ENCODE data around the gene SAMD10. TPM values are rescaled to one million over a fixed set of nuclear protein-coding genes. Genes with fewer than 3 reads are reported as not detected.
A peak's percentile ranks its signal among the peaks of the same experiment; 100 is the strongest.
"Not testable (repeated sequence)": the region's sequence is repeated elsewhere in the genome, so short reads cannot be mapped to it uniquely, and the experiment has no call there.

SAMD10 gene
- total and polyA plus RNA-seq, 5 donors from 2014 or later: 5.9 to 14.3 (median 7.8) TPM

GRCh38 chr20:63960654-63961621 lies 18.5 kb downstream of the SAMD10 start:
- peaks cover 13% of the 10 kb centered on the region for H3K36me3 ChIP-seq (ENCODE audit: control insufficient read depth, insufficient read depth, low read length)
- ATAC-seq (ENCODE audit: low read depth in 2 of 2); H3K9me3 ChIP-seq (ENCODE audit: control insufficient read depth in 2 of 2, low read length in 2 of 2); DNase-seq; H3K9me3 Mint-ChIP-seq; H3K4me3 ChIP-seq (ENCODE audit: low read depth, low read length); H3K27ac Mint-ChIP-seq; H3K27me3 Mint-ChIP-seq; H3K27me3 ChIP-seq (ENCODE audit: control insufficient read depth, insufficient read depth, low read length); H3K36me3 Mint-ChIP-seq; H3K27ac ChIP-seq (ENCODE audit: insufficient read depth, low read length, poor library complexity, severe bottlenecking); H3K4me1 Mint-ChIP-seq: not testable (repeated sequence)
- peaks cover 17% of the 10 kb centered on the region for H3K4me1 ChIP-seq (ENCODE audit: control insufficient read depth, insufficient read depth, low read length, poor library complexity, severe bottlenecking)
- H3K4me3 Mint-ChIP-seq: peak overlapping the region in 1 of 4 donors; percentile 38

DNA sequence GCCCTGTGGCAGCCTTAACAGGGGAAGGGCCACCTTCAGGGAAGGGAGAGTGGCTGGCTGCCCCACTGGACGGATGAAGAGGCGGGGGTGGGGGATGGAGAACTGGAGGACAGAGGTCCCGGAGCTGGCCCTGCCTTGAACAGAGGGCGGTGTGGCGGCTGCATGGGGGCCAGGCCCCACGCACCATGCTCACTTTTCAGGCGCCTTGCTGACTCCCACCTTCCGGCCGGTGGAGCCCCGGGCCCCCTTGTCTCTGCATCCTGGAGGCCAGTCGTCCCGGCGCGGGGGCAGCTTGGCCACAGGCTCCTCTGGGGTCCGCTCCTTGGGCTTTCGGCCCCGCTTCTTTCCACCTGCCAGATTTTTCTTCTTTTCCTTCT lies 19.8 kb downstream of the SAMD10 start:
- H3K4me1 Mint-ChIP-seq: peaks cover 0 to 17% (median 3%) of the 10 kb centered on the region in 4 donors
- Histone ChIP-seq H3K27me3 (ENCODE audit: control insufficient read depth, insufficient read depth, low read length) (no peaks in the 10 kb centered on the region), H3K27ac (ENCODE audit: insufficient read depth, low read length, poor library complexity, severe bottlenecking) (no peak overlapping the region), H3K4me1 (ENCODE audit: control insufficient read depth, insufficient read depth, low read length, poor library complexity, severe bottlenecking) (peaks cover 29% of the 10 kb centered on the region), H3K36me3 (ENCODE audit: control insufficient read depth, insufficient read depth, low read length) (peaks cover 13% of the 10 kb centered on the region), H3K4me3 (ENCODE audit: low read depth, low read length) (no peak overlapping the region), H3K9me3 (ENCODE audit: control insufficient read depth in 2 of 2, low read length in 2 of 2) (no peaks in the 10 kb centered on the region)
- H3K4me3 Mint-ChIP-seq: peak overlapping the region in 1 of 4 donors; percentile 18
- no peak for DNase-seq
- H3K36me3 Mint-ChIP-seq: peaks cover 8% of the 10 kb centered on the region
- no peak for ATAC-seq (ENCODE audit: low read depth in 2 of 2)
- no peaks in the 10 kb centered on the region for H3K9me3 Mint-ChIP-seq
- H3K27me3 Mint-ChIP-seq: no peaks in the 10 kb centered on the region
- H3K27ac Mint-ChIP-seq: peak overlapping the region in 1 of 3 donors; percentile 52

DNA sequence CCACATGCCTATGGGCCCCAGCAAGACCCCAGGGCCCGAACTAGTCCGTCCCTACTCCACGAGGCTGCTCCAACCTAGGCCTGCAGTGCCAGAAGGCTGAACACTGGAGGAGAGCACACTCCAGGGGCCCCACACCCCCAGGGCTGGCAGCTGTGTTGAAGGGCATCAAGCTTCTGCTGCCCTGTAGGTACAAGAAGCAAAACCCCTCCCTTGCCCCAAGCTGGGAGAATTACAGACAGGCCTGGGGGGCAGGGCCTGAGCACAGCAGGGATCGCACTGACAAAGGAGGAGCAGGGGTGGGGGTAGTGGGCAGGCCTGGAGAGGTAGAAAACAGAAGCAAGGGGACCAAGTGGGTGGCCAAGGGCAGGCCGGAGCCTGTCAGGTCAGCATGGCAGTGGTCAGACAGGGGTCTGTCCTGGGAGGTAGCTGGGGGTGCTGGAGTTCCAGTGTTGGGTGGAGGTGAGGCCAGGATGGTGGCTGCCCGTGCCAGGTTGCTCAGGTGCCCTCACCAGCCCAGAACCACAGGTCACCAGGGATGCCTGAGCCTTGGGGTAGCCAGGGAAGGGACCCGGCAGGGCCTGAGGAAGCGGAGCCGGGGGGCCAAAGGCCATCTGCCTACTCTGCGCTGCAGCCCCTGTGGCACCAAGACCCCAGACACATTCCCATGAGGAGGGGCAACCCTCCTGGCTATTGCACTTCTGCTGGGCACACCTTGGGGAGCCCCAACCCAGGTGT lies 20.3 kb downstream of the SAMD10 start:
- Mint-ChIP-seq H3K9me3 (no peaks in the 10 kb centered on the region), H3K27me3 (no peaks in the 10 kb centered on the region), H3K4me1 (peaks cover 0 to 23% (median 7%) of the 10 kb centered on the region in 4 donors), H3K27ac (no peak overlapping the region), H3K4me3 (peak overlapping the region in 2 of 4 donors; percentile 18 to 35), H3K36me3 (peaks cover 8% of the 10 kb centered on the region)
- peaks cover 34% of the 10 kb centered on the region for H3K4me1 ChIP-seq (ENCODE audit: control insufficient read depth, insufficient read depth, low read length, poor library complexity, severe bottlenecking)
- no peak for ATAC-seq (ENCODE audit: low read depth in 2 of 2)
- no peak overlapping the region for H3K4me3 ChIP-seq (ENCODE audit: low read depth, low read length)
- peaks cover 13% of the 10 kb centered on the region for H3K36me3 ChIP-seq (ENCODE audit: control insufficient read depth, insufficient read depth, low read length)
- no peak for DNase-seq
- H3K9me3 ChIP-seq (ENCODE audit: control insufficient read depth in 2 of 2, low read length in 2 of 2): no peaks in the 10 kb centered on the region
- H3K27ac ChIP-seq (ENCODE audit: insufficient read depth, low read length, poor library complexity, severe bottlenecking): no peak overlapping the region
- H3K27me3 ChIP-seq (ENCODE audit: control insufficient read depth, insufficient read depth, low read length): no peaks in the 10 kb centered on the region

GRCh38 chr20:63958471-63958870 lies 21.0 kb downstream of the SAMD10 start:
- peaks cover 37% of the 10 kb centered on the region for H3K4me1 ChIP-seq (ENCODE audit: control insufficient read depth, insufficient read depth, low read length, poor library complexity, severe bottlenecking)
- H3K27me3 Mint-ChIP-seq: no peaks in the 10 kb centered on the region
- H3K4me1 Mint-ChIP-seq: peaks cover 0 to 29% (median 10%) of the 10 kb centered on the region in 4 donors
- H3K27me3 ChIP-seq (ENCODE audit: control insufficient read depth, insufficient read depth, low read length): no peaks in the 10 kb centered on the region
- H3K27ac Mint-ChIP-seq: no peak overlapping the region
- no peak overlapping the region for H3K4me3 ChIP-seq (ENCODE audit: low read depth, low read length)
- H3K36me3 ChIP-seq (ENCODE audit: control insufficient read depth, insufficient read depth, low read length): peaks cover 11% of the 10 kb centered on the region
- DNase-seq (no peak), ATAC-seq (ENCODE audit: low read depth in 2 of 2) (no peak)
- peaks cover 8% of the 10 kb centered on the region for H3K36me3 Mint-ChIP-seq
- H3K27ac ChIP-seq (ENCODE audit: insufficient read depth, low read length, poor library complexity, severe bottlenecking): no peak overlapping the region
- no peaks in the 10 kb centered on the region for H3K9me3 Mint-ChIP-seq
- peak overlapping the region in 1 of 4 donors; percentile 47 for H3K4me3 Mint-ChIP-seq
- H3K9me3 ChIP-seq (ENCODE audit: control insufficient read depth in 2 of 2, low read length in 2 of 2): no peaks in the 10 kb centered on the region

GRCh38 chr20:63957690-63958441 lies 21.6 kb downstream of the SAMD10 start:
- no peak for ATAC-seq (ENCODE audit: low read depth in 2 of 2)
- peak overlapping the region; percentile 79 for H3K27ac ChIP-seq (ENCODE audit: insufficient read depth, low read length, poor library complexity, severe bottlenecking)

DNA sequence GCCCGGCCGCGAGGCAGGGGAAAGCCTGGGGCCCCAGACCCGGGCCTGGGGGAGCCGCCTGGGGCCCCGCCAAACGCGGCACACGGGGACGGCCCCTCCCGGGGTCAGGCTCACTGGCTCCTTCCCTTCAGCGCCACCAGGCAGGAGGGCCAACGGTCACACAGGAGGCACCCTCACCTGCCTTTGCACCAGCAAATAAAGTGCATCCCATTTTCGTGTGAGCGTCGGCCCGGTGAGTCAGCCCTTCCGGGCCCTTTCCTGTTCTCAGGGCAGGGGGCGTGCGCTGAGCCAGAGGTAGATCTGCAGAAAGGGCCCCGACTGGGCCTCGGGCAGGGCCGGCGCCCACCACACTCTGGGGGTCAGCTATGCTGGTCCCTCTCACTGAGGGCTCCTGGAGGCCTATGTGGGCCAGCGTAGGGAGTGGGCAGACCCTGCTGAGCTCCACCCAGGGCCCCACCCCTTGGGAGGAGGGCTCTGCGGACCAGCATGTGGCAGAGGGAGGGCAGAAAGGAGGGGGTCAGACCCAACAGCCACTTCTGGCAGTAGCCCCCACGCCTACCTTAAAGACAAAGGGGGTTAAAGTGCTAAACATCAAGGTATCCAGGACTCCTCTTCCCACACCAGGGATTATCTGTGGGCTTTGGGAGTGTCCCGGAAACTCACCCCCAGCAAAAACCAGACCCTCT lies 22.3 kb downstream of the SAMD10 start:
- peaks cover 37% of the 10 kb centered on the region for H3K4me1 ChIP-seq (ENCODE audit: control insufficient read depth, insufficient read depth, low read length, poor library complexity, severe bottlenecking)
- Mint-ChIP-seq H3K4me1 (peaks cover 0 to 38% (median 15%) of the 10 kb centered on the region in 4 donors), H3K36me3 (peaks cover 4% of the 10 kb centered on the region), H3K27me3 (no peaks in the 10 kb centered on the region), H3K27ac (peak overlapping the region; percentile 65 to 92 (median 73)), H3K4me3 (peak overlapping the region in 3 of 4 donors; percentile 86 to 89 (median 88)), H3K9me3 (no peaks in the 10 kb centered on the region)
- peaks cover 8% of the 10 kb centered on the region for H3K36me3 ChIP-seq (ENCODE audit: control insufficient read depth, insufficient read depth, low read length)
- H3K4me3 ChIP-seq (ENCODE audit: low read depth, low read length): peak overlapping the region; percentile 32
- H3K27me3 ChIP-seq (ENCODE audit: control insufficient read depth, insufficient read depth, low read length): no peaks in the 10 kb centered on the region
- DNase-seq (peak; percentile 46 to 79 (median 54)), ATAC-seq (ENCODE audit: low read depth in 2 of 2) (peak; percentile 43 to 51)
- H3K27ac ChIP-seq (ENCODE audit: insufficient read depth, low read length, poor library complexity, severe bottlenecking): peak overlapping the region; percentile 79
- no peaks in the 10 kb centered on the region for H3K9me3 ChIP-seq (ENCODE audit: control insufficient read depth in 2 of 2, low read length in 2 of 2)

More at GRCh38 chr20:63957690-63958441, 21.6 kb downstream of the SAMD10 start:
- Mint-ChIP-seq H3K4me1 (peaks cover 0 to 34% (median 13%) of the 10 kb centered on the region in 4 donors), H3K27me3 (no peaks in the 10 kb centered on the region), H3K4me3 (peak overlapping the region; percentile 72 to 89 (median 83)), H3K27ac (peak overlapping the region in 1 of 3 donors; percentile 92), H3K36me3 (peaks cover 7% of the 10 kb centered on the region), H3K9me3 (no peaks in the 10 kb centered on the region)
- Histone ChIP-seq H3K36me3 (ENCODE audit: control insufficient read depth, insufficient read depth, low read length) (peaks cover 8% of the 10 kb centered on the region), H3K4me1 (ENCODE audit: control insufficient read depth, insufficient read depth, low read length, poor library complexity, severe bottlenecking) (peaks cover 37% of the 10 kb centered on the region), H3K27me3 (ENCODE audit: control insufficient read depth, insufficient read depth, low read length) (no peaks in the 10 kb centered on the region), H3K9me3 (ENCODE audit: control insufficient read depth in 2 of 2, low read length in 2 of 2) (no peaks in the 10 kb centered on the region), H3K4me3 (ENCODE audit: low read depth, low read length) (no peak overlapping the region)
- peak in 1 of 3 donors; percentile 26 for DNase-seq

DNA sequence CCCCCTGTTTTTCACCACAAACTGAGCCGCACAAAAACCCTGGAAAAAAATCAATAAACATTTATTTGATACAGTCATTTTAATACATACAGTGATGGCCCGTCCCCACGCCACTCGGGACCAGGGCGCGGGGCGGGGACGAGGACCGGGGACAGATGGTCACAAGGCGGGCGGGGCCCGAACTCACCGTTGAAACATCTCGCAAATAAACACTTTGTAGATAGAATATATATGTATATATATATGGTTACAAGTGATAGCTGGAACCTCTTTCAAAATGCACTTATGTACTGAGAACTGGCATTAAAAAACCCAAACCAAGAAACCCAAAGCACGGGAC lies 22.8 kb downstream of the SAMD10 start:
- DNase-seq (no peak), ATAC-seq (ENCODE audit: low read depth in 2 of 2) (no peak)
- Histone ChIP-seq H3K4me3 (ENCODE audit: low read depth, low read length) (peak overlapping the region; percentile 32), H3K27me3 (ENCODE audit: control insufficient read depth, insufficient read depth, low read length) (no peaks in the 10 kb centered on the region), H3K27ac (ENCODE audit: insufficient read depth, low read length, poor library complexity, severe bottlenecking) (peak overlapping the region; percentile 79), H3K4me1 (ENCODE audit: control insufficient read depth, insufficient read depth, low read length, poor library complexity, severe bottlenecking) (peaks cover 37% of the 10 kb centered on the region), H3K36me3 (ENCODE audit: control insufficient read depth, insufficient read depth, low read length) (peaks cover 2% of the 10 kb centered on the region), H3K9me3 (ENCODE audit: control insufficient read depth in 2 of 2, low read length in 2 of 2) (no peaks in the 10 kb centered on the region)
- Mint-ChIP-seq H3K36me3 (peaks cover 4% of the 10 kb centered on the region), H3K4me1 (peaks cover 0 to 38% (median 15%) of the 10 kb centered on the region in 4 donors), H3K27me3 (no peaks in the 10 kb centered on the region), H3K27ac (peak overlapping the region in 2 of 3 donors; percentile 65 to 91), H3K9me3 (no peaks in the 10 kb centered on the region), H3K4me3 (peak overlapping the region; percentile 86 to 94 (median 88))

Data from CD4-positive, CD25-positive, alpha-beta regulatory T cell (primary cell).